A673 (cell line): ENCODE measurements around the gene CEP85L. TPM values are rescaled to one million over a fixed set of nuclear protein-coding genes. Genes with fewer than 3 reads are reported as not detected.

ENCODE experiments used
- BruUV-seq: library from RNA; stranded (reverse); fragments of 400-500 nt; replicated peaks from 2 replicates; lab custom pipeline; 2021; lab: Mats Ljungman, UMichigan
- CTCF ChIA-PET: fragments of 300-600 bp; sonication (Branson Sonifier 250); formaldehyde crosslinking; loops from one replicate; lab custom pipeline; 2022; ENCODE audit warnings: antibody characterized with exemption; lab: Charles Lee
- POLR2A ChIA-PET: fragments of 300-600 bp; sonication (Branson Sonifier 250); formaldehyde crosslinking; loops from one replicate; lab custom pipeline; 2022; ENCODE audit warnings: antibody characterized with exemption; ENCODE audit not compliant: low non-redundant PET; lab: Charles Lee
- DNase-seq: peaks from one replicate; pipeline ENCODE4 v3.0.0-alpha.2; 2015; ENCODE audit warnings: low spot score
- H3K27ac ChIP-seq: fragments of 200-600 bp; sonication (generic); 2 replicates; pipeline ENCODE4 v1.5.1; 2016; ENCODE audit warnings: mixed run types, low read depth, mild to moderate bottlenecking, mixed read lengths, antibody characterized with exemption, low read length; ENCODE audit not compliant: poor library complexity, severe bottlenecking
- H3K27me3 ChIP-seq: fragments of 200-600 bp; sonication (generic); replicated peaks from 2 replicates; pipeline ENCODE4 v1.6.1; 2017; ENCODE audit warnings: mixed run types, low read depth, mild to moderate bottlenecking, mixed read lengths, antibody characterized with exemption, low read length; ENCODE audit not compliant: insufficient read depth, poor library complexity
- H3K36me3 ChIP-seq: fragments of 200-600 bp; sonication (generic); 2 replicates; pipeline ENCODE4 v1.6.1; 2016; ENCODE audit warnings: mixed run types, mild to moderate bottlenecking, mixed read lengths, antibody characterized with exemption, low read length; ENCODE audit not compliant: insufficient read depth, poor library complexity, severe bottlenecking
- H3K4me1 ChIP-seq: fragments of 200-600 bp; sonication (generic); 2 replicates; pipeline ENCODE4 v1.6.1; 2017; ENCODE audit warnings: mixed run types, mild to moderate bottlenecking, mixed read lengths, antibody characterized with exemption, low read length; ENCODE audit not compliant: insufficient read depth, poor library complexity, severe bottlenecking
- H3K4me3 ChIP-seq: fragments of 200-600 bp; sonication (generic); 2 replicates; pipeline ENCODE4 v1.5.1; 2016; ENCODE audit warnings: low read depth, mixed run types, mild to moderate bottlenecking, mixed read lengths, low read length; ENCODE audit not compliant: poor library complexity, severe bottlenecking
- H3K9me3 ChIP-seq: fragments of 200-600 bp; sonication (generic); 2 replicates; pipeline ENCODE4 v1.6.1; 2016; ENCODE audit warnings: mixed run types, low read depth, mild to moderate bottlenecking, mixed read lengths, antibody characterized with exemption, low read length; ENCODE audit not compliant: poor library complexity, severe bottlenecking
- EZH2 ChIP-seq: fragments of 200-600 bp; sonication (generic); IDR thresholded peaks from 2 replicates; pipeline ENCODE4 v1.6.1; 2017; ENCODE audit warnings: borderline replicate concordance, low read depth, mild to moderate bottlenecking, mixed read lengths, antibody characterized with exemption, low read length; ENCODE audit not compliant: poor library complexity, severe bottlenecking
- intact Hi-C: fragments of 100-400 bp; cut with micrococcal nuclease; formaldehyde crosslinking; loops from one replicate; pipeline ENCODE4 v1.10.0; 2022; ENCODE audit not compliant: unreplicated experiment
- total RNA-seq: library from RNA; stranded (reverse); gene quantifications from 2 replicates; pipeline ENCODE4 v1.2.3, GENCODE V29; 2021
- TF ChIP-seq, protein P1 (sequence below): fragments of 300-800, 200-600 bp; sonication (generic); conservative IDR thresholded peaks from 2 replicates; pipeline ENCODE4 v1.5.1; 2017; ENCODE audit warnings: low read depth, mild to moderate bottlenecking, antibody characterized with exemption, low read length, moderate library complexity, mixed read lengths

The CEP85L gene
- total RNA-seq, 1 experiment from 2014 or later: 7.4 TPM

DNA sequence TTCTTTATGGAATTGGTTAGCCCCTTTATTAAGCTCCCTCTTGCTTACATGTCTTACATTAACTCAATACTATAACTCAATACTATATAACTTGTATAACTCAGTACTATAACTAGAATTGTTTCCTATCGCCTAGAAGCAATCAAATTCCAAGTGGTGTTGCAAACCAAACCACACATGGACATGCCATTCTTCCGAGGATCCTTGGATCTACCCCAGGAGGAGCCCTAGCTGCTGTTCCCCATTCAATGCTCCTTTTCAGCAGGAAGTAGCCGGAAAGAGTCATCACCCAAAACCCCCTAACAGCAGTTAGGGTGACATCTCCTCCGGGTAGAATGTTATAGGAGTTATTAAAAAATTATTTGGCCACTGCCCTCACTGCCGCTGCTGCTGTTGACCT lies 62.8 kb downstream of the CEP85L start:
- TF ChIP-seq, protein P1, sequence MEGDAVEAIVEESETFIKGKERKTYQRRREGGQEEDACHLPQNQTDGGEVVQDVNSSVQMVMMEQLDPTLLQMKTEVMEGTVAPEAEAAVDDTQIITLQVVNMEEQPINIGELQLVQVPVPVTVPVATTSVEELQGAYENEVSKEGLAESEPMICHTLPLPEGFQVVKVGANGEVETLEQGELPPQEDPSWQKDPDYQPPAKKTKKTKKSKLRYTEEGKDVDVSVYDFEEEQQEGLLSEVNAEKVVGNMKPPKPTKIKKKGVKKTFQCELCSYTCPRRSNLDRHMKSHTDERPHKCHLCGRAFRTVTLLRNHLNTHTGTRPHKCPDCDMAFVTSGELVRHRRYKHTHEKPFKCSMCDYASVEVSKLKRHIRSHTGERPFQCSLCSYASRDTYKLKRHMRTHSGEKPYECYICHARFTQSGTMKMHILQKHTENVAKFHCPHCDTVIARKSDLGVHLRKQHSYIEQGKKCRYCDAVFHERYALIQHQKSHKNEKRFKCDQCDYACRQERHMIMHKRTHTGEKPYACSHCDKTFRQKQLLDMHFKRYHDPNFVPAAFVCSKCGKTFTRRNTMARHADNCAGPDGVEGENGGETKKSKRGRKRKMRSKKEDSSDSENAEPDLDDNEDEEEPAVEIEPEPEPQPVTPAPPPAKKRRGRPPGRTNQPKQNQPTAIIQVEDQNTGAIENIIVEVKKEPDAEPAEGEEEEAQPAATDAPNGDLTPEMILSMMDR: no peak
- TF ChIP-seq EZH2: no peak

GRCh38 chr6:118586746-118587485 lies 64.5 kb downstream of the CEP85L start:
- no TSS peak for BruUV-seq
- H3K9me3 ChIP-seq: no peaks in the 10 kb centered on the region
- POLR2A ChIA-PET: no interaction called here

More for the DNA sequence above, 62.8 kb downstream of the CEP85L start:
- Histone ChIP-seq H3K9me3 (no peaks in the 10 kb centered on the region), H3K27me3 (no peaks in the 10 kb centered on the region), H3K4me3 (no peak overlapping the region), H3K36me3 (no peaks in the 10 kb centered on the region), H3K27ac (no peak overlapping the region), H3K4me1 (no peaks in the 10 kb centered on the region)
- DNase-seq: no peak
- CTCF ChIA-PET: no interaction called here
- BruUV-seq: no TSS peak
- intact Hi-C loops: loop anchor here (10.0 kb wide), 1 partner anchor 614 kb away; no protein-coding TSS in a partner anchor
- POLR2A ChIA-PET: interaction anchor here (0.7 kb wide), 1 partner anchor 1626 kb away, joined by 3 read pairs; no protein-coding TSS in a partner anchor

DNA sequence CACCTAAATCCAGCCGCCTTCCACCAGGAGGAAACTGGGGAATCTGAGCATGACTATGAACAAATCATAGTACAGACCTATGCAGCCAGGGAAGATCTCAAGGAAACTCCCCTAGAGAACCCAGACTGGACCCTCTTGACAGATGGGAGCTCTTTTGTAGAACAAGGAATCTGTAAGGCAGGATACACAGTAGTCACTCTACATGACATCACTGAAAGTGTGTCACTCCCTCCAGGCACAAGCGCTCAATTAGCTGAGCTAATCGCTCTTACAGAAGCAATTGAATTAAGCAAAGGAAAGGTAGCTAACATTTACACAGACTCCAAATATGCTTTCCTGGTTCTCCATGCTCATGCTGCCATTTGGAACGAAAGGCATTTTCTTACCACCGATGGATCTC lies 66.5 kb downstream of the CEP85L start:
- Histone ChIP-seq H3K4me3 (no peak overlapping the region), H3K9me3 (no peaks in the 10 kb centered on the region), H3K36me3 (no peaks in the 10 kb centered on the region), H3K4me1 (no peaks in the 10 kb centered on the region), H3K27me3 (no peaks in the 10 kb centered on the region), H3K27ac (no peak overlapping the region)
- ChIA-PET POLR2A (no interaction called here), CTCF (no interaction called here)
- intact Hi-C loops: loop anchor here (10.0 kb wide), 1 partner anchor 610 kb away; no protein-coding TSS in a partner anchor
- no TSS peak for BruUV-seq
- no peak for TF ChIP-seq EZH2
- TF ChIP-seq, protein P1: no peak
- DNase-seq: no peak

More at GRCh38 chr6:118586746-118587485, 64.5 kb downstream of the CEP85L start:
- no peak for DNase-seq
- TF ChIP-seq, protein P1: no peak
- no peak for TF ChIP-seq EZH2
- intact Hi-C loops: loop anchor here (10.0 kb wide), 1 partner anchor 612 kb away; no protein-coding TSS in a partner anchor
- CTCF ChIA-PET: no interaction called here
- Histone ChIP-seq H3K27me3 (no peaks in the 10 kb centered on the region), H3K4me1 (no peaks in the 10 kb centered on the region), H3K4me3 (no peak overlapping the region), H3K27ac (no peak overlapping the region), H3K36me3 (no peaks in the 10 kb centered on the region)
